GM23338 (cell line): ENCODE measurements around the gene C14orf93.

Experiments used
- EZH2phosphoT487 ChIP-seq: fragments of 200-600 bp; sonication (generic); IDR thresholded peaks from one replicate; pipeline ENCODE4 v1.8.1; 2018; ENCODE audit warnings: antibody characterized with exemption; ENCODE audit not compliant: unreplicated experiment
- TF ChIP-seq, protein P1 (sequence below): IDR thresholded peaks from one replicate; pipeline ENCODE4 v1.6.1; 2018; ENCODE audit warnings: antibody characterized with exemption; ENCODE audit not compliant: unreplicated experiment
- TF ChIP-seq, protein P2 (sequence below), 2 experiments: fragments of 200-600 bp in 1 of 2; sonication (generic) in 1 of 2; conservative IDR thresholded peaks; 2 replicates each; pipeline versions ENCODE4 v1.5.1 to v1.6.1; 2016 to 2017; ENCODE audit warnings: antibody characterized with exemption in 2 of 2, low read depth in 2 of 2, mild to moderate bottlenecking in 2 of 2, moderate library complexity in 1 of 2

DNA sequence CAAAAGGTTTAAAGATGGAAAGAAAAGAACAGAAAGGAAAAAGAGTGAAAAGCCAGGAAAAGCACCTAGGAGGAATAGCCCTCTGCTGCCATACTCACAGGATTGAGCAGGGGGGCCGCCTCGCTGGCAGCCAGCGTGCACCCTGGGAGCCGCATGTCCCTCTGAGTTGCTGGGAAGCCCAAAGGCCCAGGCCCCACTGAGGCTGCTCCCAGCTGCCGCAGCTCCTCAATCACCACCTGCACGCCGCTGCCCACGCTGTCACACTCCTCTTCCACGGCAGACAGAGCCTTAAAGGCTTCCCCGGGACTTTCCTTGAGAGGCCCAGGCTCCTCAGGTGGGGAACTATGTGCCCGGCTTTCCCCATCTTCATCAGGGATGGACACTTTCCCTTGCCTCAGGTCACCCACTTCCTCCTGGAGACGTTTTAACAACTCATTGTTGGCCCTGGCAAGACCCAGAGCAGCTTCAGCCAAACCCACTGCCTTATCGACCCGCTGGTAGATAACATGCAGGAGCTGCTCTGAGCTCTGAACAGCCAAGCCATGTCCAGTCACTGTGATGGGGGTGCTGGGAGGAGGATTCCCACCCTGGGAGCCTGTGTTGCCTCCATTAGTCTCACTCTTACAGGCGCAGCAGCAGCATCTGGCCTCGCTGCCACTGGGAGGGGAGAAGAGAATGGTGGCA is 11.5 kb downstream of the C14orf93 start:
- TF ChIP-seq, protein P1, sequence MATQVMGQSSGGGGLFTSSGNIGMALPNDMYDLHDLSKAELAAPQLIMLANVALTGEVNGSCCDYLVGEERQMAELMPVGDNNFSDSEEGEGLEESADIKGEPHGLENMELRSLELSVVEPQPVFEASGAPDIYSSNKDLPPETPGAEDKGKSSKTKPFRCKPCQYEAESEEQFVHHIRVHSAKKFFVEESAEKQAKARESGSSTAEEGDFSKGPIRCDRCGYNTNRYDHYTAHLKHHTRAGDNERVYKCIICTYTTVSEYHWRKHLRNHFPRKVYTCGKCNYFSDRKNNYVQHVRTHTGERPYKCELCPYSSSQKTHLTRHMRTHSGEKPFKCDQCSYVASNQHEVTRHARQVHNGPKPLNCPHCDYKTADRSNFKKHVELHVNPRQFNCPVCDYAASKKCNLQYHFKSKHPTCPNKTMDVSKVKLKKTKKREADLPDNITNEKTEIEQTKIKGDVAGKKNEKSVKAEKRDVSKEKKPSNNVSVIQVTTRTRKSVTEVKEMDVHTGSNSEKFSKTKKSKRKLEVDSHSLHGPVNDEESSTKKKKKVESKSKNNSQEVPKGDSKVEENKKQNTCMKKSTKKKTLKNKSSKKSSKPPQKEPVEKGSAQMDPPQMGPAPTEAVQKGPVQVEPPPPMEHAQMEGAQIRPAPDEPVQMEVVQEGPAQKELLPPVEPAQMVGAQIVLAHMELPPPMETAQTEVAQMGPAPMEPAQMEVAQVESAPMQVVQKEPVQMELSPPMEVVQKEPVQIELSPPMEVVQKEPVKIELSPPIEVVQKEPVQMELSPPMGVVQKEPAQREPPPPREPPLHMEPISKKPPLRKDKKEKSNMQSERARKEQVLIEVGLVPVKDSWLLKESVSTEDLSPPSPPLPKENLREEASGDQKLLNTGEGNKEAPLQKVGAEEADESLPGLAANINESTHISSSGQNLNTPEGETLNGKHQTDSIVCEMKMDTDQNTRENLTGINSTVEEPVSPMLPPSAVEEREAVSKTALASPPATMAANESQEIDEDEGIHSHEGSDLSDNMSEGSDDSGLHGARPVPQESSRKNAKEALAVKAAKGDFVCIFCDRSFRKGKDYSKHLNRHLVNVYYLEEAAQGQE: no peak
- TF ChIP-seq, protein P2, sequence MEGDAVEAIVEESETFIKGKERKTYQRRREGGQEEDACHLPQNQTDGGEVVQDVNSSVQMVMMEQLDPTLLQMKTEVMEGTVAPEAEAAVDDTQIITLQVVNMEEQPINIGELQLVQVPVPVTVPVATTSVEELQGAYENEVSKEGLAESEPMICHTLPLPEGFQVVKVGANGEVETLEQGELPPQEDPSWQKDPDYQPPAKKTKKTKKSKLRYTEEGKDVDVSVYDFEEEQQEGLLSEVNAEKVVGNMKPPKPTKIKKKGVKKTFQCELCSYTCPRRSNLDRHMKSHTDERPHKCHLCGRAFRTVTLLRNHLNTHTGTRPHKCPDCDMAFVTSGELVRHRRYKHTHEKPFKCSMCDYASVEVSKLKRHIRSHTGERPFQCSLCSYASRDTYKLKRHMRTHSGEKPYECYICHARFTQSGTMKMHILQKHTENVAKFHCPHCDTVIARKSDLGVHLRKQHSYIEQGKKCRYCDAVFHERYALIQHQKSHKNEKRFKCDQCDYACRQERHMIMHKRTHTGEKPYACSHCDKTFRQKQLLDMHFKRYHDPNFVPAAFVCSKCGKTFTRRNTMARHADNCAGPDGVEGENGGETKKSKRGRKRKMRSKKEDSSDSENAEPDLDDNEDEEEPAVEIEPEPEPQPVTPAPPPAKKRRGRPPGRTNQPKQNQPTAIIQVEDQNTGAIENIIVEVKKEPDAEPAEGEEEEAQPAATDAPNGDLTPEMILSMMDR (conservative IDR thresholded peaks at IDR 0.05; ENCODE audit: low read depth in 2 of 2): no peak
- TF ChIP-seq EZH2phosphoT487: no peak
